Tibial nerve (tissue), 3 donors: Measurements from ENCODE around the gene ADAMTS12.

Source experiments
- CTCF ChIP-seq, 5 experiments: fragments of 200-600 bp in 3 of 5; fragments of 450-650 bp in 2 of 5; sonication (generic) in 3 of 5; IDR thresholded peaks; one replicate each; pipeline ENCODE4 v1.5.1; 2016 to 2019; ENCODE audit warnings: antibody characterized with exemption in 5 of 5, mild to moderate bottlenecking in 3 of 5, moderate library complexity in 2 of 5
- POLR2A ChIP-seq, 2 donors: fragments of 450-650 bp; IDR thresholded peaks; one replicate each; pipeline ENCODE4 v1.6.1; 2017; ENCODE audit warnings: antibody characterized with exemption in 2 of 2, mild to moderate bottlenecking in 2 of 2, moderate library complexity in 2 of 2

- TF ChIP-seq CTCF (IDR thresholded peaks at IDR 0.05) (no peak), POLR2A (IDR thresholded peaks at IDR 0.05) (no peak)
Measured at GRCh38 chr5:33794550-33795181, 97.1 kb downstream of the ADAMTS12 start.
